HS-5 (cell line): ENCODE data around the gene VPS35L.
A peak's percentile ranks its signal among the peaks of the same experiment; 100 is the strongest.

Source experiments
- DNase-seq: peaks from one replicate; pipeline ENCODE4 v3.0.0-alpha.2; 2012; ENCODE audit warnings: low read depth

Gene VPS35L

GRCh38 chr16:19555186-19555937, at the start of gene VPS35L:
Gene VPS35L, plus strand, starts transcription at chr16:19555703. Its CDS starts 27 bp downstream, at chr16:19555730.
- peak; percentile 76 for DNase-seq

- DNase-seq = no peak
Measured at GRCh38 chr16:19506965-19507364, 48.5 kb upstream of the VPS35L start.

- DNase-seq = no peak
Measured at GRCh38 chr16:19507867-19508266, 47.6 kb upstream of the VPS35L start.

GRCh38 chr16:19512297-19512696, 43.2 kb upstream of the VPS35L start:
- DNase-seq = no peak

- no peak for DNase-seq
Measured at GRCh38 chr16:19513377-19514053, 42.0 kb upstream of the VPS35L start.

GRCh38 chr16:19515757-19516156, 39.7 kb upstream of the VPS35L start:
- DNase-seq = no peak

- DNase-seq = no peak
Measured at GRCh38 chr16:19517424-19518089, 37.9 kb upstream of the VPS35L start.

- DNase-seq = no peak
Measured at GRCh38 chr16:19518388-19518787, 37.1 kb upstream of the VPS35L start.

- no peak for DNase-seq
Measured at GRCh38 chr16:19520861-19521331, 34.6 kb upstream of the VPS35L start.

GRCh38 chr16:19521471-19522396, 33.8 kb upstream of the VPS35L start, which contains the start of gene GDE1:
Gene GDE1, minus strand, starts transcription at chr16:19522098. Its CDS starts 134 bp downstream, at chr16:19521964.
- DNase-seq = peak; percentile 64

- no peak for DNase-seq
Measured at GRCh38 chr16:19522397-19522732, 33.1 kb upstream of the VPS35L start.

- DNase-seq = no peak
Measured at GRCh38 chr16:19522760-19523159, 32.7 kb upstream of the VPS35L start.

GRCh38 chr16:19523184-19523558, 32.3 kb upstream of the VPS35L start:
- DNase-seq = no peak

- peak; percentile 83 for DNase-seq
Measured at GRCh38 chr16:19523559-19524355, 31.7 kb upstream of the VPS35L start, which contains the start of gene CCP110. Gene CCP110, plus strand, starts transcription at chr16:19523942. Its CDS starts 3,940 bp downstream, at chr16:19527882.

- DNase-seq = no peak
Measured at GRCh38 chr16:19524356-19524615, 31.2 kb upstream of the VPS35L start.

- no peak for DNase-seq
Measured at GRCh38 chr16:19524616-19525384, 30.7 kb upstream of the VPS35L start.

GRCh38 chr16:19525385-19525723, 30.1 kb upstream of the VPS35L start:
- DNase-seq = no peak

GRCh38 chr16:19527161-19527560, 28.3 kb upstream of the VPS35L start:
- DNase-seq = no peak

- DNase-seq = no peak
Measured at GRCh38 chr16:19528666-19529065, 26.8 kb upstream of the VPS35L start.

GRCh38 chr16:19532601-19533000, 22.9 kb upstream of the VPS35L start:
- no peak for DNase-seq
